Fibroblast of lung (primary cell): Measurements from ENCODE around the gene PEX11B. TPM values are rescaled to one million over a fixed set of nuclear protein-coding genes. Genes with fewer than 3 reads are reported as not detected.

Source experiments
- DNase-seq, 2 donors: peaks; one replicate each; pipeline versions ENCODE4 v3.0.0 to v3.0.0-alpha.2; 2010; ENCODE audit warnings: low read depth in 2 of 2
- H2AFZ ChIP-seq: 2 replicates; pipeline ENCODE4 v1.5.1; 2012; ENCODE audit warnings: low read length, control low read depth, inconsistent platforms
- H3K27ac ChIP-seq: 2 replicates; pipeline ENCODE4 v1.5.1; 2011; ENCODE audit warnings: low read length, control low read depth; ENCODE audit not compliant: insufficient read depth
- H3K27me3 ChIP-seq: 2 replicates; pipeline ENCODE4 v1.5.1; 2011; ENCODE audit warnings: mild to moderate bottlenecking, low read length; ENCODE audit not compliant: control insufficient read depth, insufficient read depth
- H3K36me3 ChIP-seq: 2 replicates; pipeline ENCODE4 v1.5.1; 2011; ENCODE audit warnings: low read length; ENCODE audit not compliant: control insufficient read depth, insufficient read depth
- H3K4me1 ChIP-seq: 2 replicates; pipeline ENCODE4 v1.5.1; 2011; ENCODE audit warnings: low read length; ENCODE audit not compliant: control insufficient read depth, insufficient read depth; ENCODE audit errors: extremely low read depth
- H3K4me2 ChIP-seq: 2 replicates; pipeline ENCODE4 v1.5.1; 2011; ENCODE audit warnings: low read length, control low read depth; ENCODE audit not compliant: insufficient read depth; ENCODE audit errors: extremely low read depth
- H3K4me3 ChIP-seq, 4 experiments: fragments of 200-600 bp in 1 of 4; sonication (generic) in 1 of 4; replicated peaks in 1 of 4; 2 replicates each; pipeline ENCODE4 v1.5.1; 2011 to 2016; ENCODE audit warnings: low read length in 4 of 4, low read depth in 3 of 4, mild to moderate bottlenecking in 3 of 4, control low read depth in 2 of 4, inconsistent platforms in 1 of 4, mixed read lengths in 1 of 4; ENCODE audit not compliant: insufficient read depth in 1 of 4; ENCODE audit errors: control extremely low read depth in 1 of 4
- H3K79me2 ChIP-seq: 2 replicates; pipeline ENCODE4 v1.5.1; 2012; ENCODE audit warnings: mild to moderate bottlenecking, low read length, inconsistent platforms; ENCODE audit not compliant: control insufficient read depth, insufficient read depth
- H3K9ac ChIP-seq: 2 replicates; pipeline ENCODE4 v1.5.1; 2011; ENCODE audit warnings: mild to moderate bottlenecking, low read length, control low read depth; ENCODE audit not compliant: insufficient read depth
- H3K9me3 ChIP-seq: 2 replicates; pipeline ENCODE4 v1.5.1; 2012; ENCODE audit warnings: low read depth, low read length; ENCODE audit not compliant: control insufficient read depth, insufficient read depth
- H4K20me1 ChIP-seq: 2 replicates; pipeline ENCODE4 v1.5.1; 2011; ENCODE audit warnings: low read length; ENCODE audit not compliant: control insufficient read depth, insufficient read depth; ENCODE audit errors: extremely low read depth
- EZH2 ChIP-seq: IDR thresholded peaks from 2 replicates; pipeline ENCODE4 v1.5.1; 2012; ENCODE audit warnings: low read length, control low read depth, mild to moderate bottlenecking; ENCODE audit errors: missing control alignments
- polyA plus RNA-seq, 2 donors: library from polyadenylated mRNA; depleted of rRNA in 1 of 2; stranded (reverse) in 1 of 2; unstranded in 1 of 2; fragments of >200 nt; gene quantifications; 2 replicates each; pipeline ENCODE4 v1.2.1, GENCODE V29; 2011 to 2012; ENCODE audit warnings: missing spikeins in 1 of 2
- total RNA-seq: library from RNA; depleted of rRNA; stranded (reverse); fragments of >200 nt; gene quantifications from 2 replicates; pipeline ENCODE4 v1.2.1, GENCODE V29; 2014
- TF ChIP-seq, protein P1 (sequence below), 2 donors: IDR thresholded peaks in 1 of 2; conservative IDR thresholded peaks in 1 of 2; 1 replicate in 1 of 2; 2 replicates in 1 of 2; pipeline ENCODE4 v1.5.1; 2011 to 2012; ENCODE audit warnings: low read length in 2 of 2, control low read depth in 1 of 2, inconsistent platforms in 1 of 2, low read depth in 1 of 2, mild to moderate bottlenecking in 1 of 2

Gene PEX11B
- total and polyA plus RNA-seq, 2 donors (not counting 1 experiment from before 2014, with no cell fraction given), result 28.2 to 34.3 TPM

GRCh38 chr1:145960468-145961108 lies 42.1 kb upstream of the PEX11B start:
- H3K36me3 ChIP-seq, result peaks cover 1% of the 10 kb centered on the region
- H3K4me1 ChIP-seq, result peaks cover 32% of the 10 kb centered on the region
- peak overlapping the region; percentile 58 to 68 (median 64) for H3K4me3 ChIP-seq
- TF ChIP-seq EZH2, result no peak
- TF ChIP-seq, protein P1, sequence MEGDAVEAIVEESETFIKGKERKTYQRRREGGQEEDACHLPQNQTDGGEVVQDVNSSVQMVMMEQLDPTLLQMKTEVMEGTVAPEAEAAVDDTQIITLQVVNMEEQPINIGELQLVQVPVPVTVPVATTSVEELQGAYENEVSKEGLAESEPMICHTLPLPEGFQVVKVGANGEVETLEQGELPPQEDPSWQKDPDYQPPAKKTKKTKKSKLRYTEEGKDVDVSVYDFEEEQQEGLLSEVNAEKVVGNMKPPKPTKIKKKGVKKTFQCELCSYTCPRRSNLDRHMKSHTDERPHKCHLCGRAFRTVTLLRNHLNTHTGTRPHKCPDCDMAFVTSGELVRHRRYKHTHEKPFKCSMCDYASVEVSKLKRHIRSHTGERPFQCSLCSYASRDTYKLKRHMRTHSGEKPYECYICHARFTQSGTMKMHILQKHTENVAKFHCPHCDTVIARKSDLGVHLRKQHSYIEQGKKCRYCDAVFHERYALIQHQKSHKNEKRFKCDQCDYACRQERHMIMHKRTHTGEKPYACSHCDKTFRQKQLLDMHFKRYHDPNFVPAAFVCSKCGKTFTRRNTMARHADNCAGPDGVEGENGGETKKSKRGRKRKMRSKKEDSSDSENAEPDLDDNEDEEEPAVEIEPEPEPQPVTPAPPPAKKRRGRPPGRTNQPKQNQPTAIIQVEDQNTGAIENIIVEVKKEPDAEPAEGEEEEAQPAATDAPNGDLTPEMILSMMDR (conservative IDR thresholded peaks at IDR 0.05 in 1 of 2, IDR thresholded peaks at IDR 0.05 in 1 of 2; ENCODE audit: low read depth in 1 of 2, low read length in 2 of 2), result peak in 1 of 2 donors; percentile 11
- H3K9me3 ChIP-seq, result no peaks in the 10 kb centered on the region
- no peaks in the 10 kb centered on the region for H3K27me3 ChIP-seq
- H4K20me1 ChIP-seq, result no peaks in the 10 kb centered on the region
- DNase-seq, result peak; percentile 57 to 64
- H3K27ac ChIP-seq, result peak overlapping the region; percentile 40
- peak overlapping the region; percentile 69 for H2AFZ ChIP-seq
- H3K4me2 ChIP-seq, result peak overlapping the region; percentile 87
- H3K9ac ChIP-seq, result peak overlapping the region; percentile 11
- peaks cover 18% of the 10 kb centered on the region for H3K79me2 ChIP-seq

DNA sequence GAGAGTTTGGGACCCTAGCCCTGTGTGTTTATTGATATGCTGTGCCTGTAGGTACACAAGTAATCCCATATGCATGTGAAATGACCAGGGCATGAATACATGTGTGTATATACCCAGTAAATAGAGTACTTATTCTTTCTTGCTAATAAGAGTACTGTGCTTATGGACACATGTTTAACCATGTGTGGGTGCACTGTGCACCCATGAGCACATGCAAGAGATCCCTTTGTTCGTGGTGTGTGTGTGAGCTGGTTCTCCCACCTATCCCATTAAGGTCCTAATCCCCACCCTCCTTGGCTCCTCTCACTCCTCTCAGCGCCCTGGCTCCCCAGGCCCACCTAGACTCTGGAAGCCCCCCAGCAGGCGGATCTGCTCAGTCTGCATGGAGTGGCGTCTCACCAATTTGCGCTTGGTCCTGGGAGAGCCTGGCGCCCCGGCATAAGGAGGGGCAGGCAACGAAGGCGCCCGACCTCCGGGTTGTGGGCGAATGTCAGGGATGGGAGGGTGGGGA lies 41.5 kb upstream of the PEX11B start:
- H3K4me1 ChIP-seq, result peaks cover 35% of the 10 kb centered on the region
- H3K27ac ChIP-seq, result no peak overlapping the region
- no peak overlapping the region for H2AFZ ChIP-seq

DNA sequence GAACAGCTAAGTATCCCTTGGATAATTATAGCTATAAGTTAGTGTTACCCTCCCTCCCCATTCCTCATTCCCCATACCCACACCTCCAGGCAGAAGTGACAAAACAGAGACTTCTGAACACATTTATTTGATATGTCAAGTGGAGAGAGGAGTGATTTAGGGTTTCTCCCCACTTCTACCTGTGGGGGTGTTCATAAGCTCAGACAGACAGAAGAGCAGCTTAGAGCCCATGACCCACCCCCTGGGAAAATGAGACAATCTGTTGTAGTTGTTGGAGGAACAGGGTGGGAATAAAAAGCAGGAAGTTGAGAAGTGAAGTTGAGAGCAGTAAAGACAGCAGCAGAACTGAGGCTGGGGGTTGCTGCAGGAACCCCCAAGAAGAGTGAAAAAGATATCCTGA lies 40.8 kb upstream of the PEX11B start:
- Histone ChIP-seq H3K36me3 (peaks cover 1% of the 10 kb centered on the region), H3K4me3 (peak overlapping the region in 1 of 4 experiments; percentile 1), H3K79me2 (peaks cover 29% of the 10 kb centered on the region), H2AFZ (no peak overlapping the region), H3K4me1 (peaks cover 35% of the 10 kb centered on the region), H3K9ac (no peak overlapping the region), H3K9me3 (no peaks in the 10 kb centered on the region), H3K27ac (no peak overlapping the region), H3K27me3 (no peaks in the 10 kb centered on the region), H4K20me1 (no peaks in the 10 kb centered on the region), H3K4me2 (no peak overlapping the region)
- no peak for DNase-seq
- TF ChIP-seq, protein P1 (conservative IDR thresholded peaks at IDR 0.05 in 1 of 2, IDR thresholded peaks at IDR 0.05 in 1 of 2; ENCODE audit: low read depth in 1 of 2, low read length in 2 of 2), result no peak
- TF ChIP-seq EZH2, result no peak

More for the DNA sequence above, 41.5 kb upstream of the PEX11B start:
- peak overlapping the region in 3 of 4 experiments; percentile 6 to 68 (median 65) for H3K4me3 ChIP-seq
- peaks cover 1% of the 10 kb centered on the region for H3K36me3 ChIP-seq
- H3K9ac ChIP-seq, result no peak overlapping the region
- H3K27me3 ChIP-seq, result no peaks in the 10 kb centered on the region
- no peaks in the 10 kb centered on the region for H3K9me3 ChIP-seq
- peaks cover 24% of the 10 kb centered on the region for H3K79me2 ChIP-seq
- TF ChIP-seq, protein P1 (conservative IDR thresholded peaks at IDR 0.05 in 1 of 2, IDR thresholded peaks at IDR 0.05 in 1 of 2; ENCODE audit: low read depth in 1 of 2, low read length in 2 of 2), result no peak
- TF ChIP-seq EZH2, result no peak
- DNase-seq, result no peak
- no peaks in the 10 kb centered on the region for H4K20me1 ChIP-seq
- H3K4me2 ChIP-seq, result peak overlapping the region; percentile 87
